Smooth muscle cell (in vitro differentiated cells): ENCODE data around the gene RGS21. TPM values are rescaled to one million over a fixed set of nuclear protein-coding genes. Genes with fewer than 3 reads are reported as not detected.

Source experiments
- DNase-seq: peaks from one replicate; lab custom pipeline; 2025; ENCODE audit not compliant: unreplicated experiment; lab: John Stamatoyannopoulos, UW
- H2AFZ ChIP-seq: fragments of 200-600 bp; sonication (generic); 2 replicates; pipeline ENCODE4 v1.6.0; 2016; ENCODE audit warnings: antibody characterized with exemption, low read depth, mild to moderate bottlenecking
- H3F3A ChIP-seq: fragments of 200-600 bp; sonication (generic); 2 replicates; pipeline ENCODE4 v1.6.0; 2017; ENCODE audit warnings: antibody characterized with exemption, low read depth
- H3K27ac ChIP-seq: fragments of 200-600 bp; sonication (generic); 2 replicates; pipeline ENCODE4 v1.5.1; 2016; ENCODE audit warnings: low read depth, mild to moderate bottlenecking
- H3K27me3 ChIP-seq: fragments of 200-600 bp; sonication (generic); 2 replicates; pipeline ENCODE4 v1.6.1; 2016; ENCODE audit warnings: low read depth, mild to moderate bottlenecking
- H3K36me3 ChIP-seq: fragments of 200-600 bp; sonication (generic); 2 replicates; pipeline ENCODE4 v1.5.1; 2016; ENCODE audit warnings: low read depth
- H3K4me1 ChIP-seq: fragments of 200-600 bp; sonication (generic); 2 replicates; pipeline ENCODE4 v1.5.1; 2016; ENCODE audit warnings: low read depth
- H3K4me2 ChIP-seq: fragments of 200-600 bp; sonication (generic); 2 replicates; pipeline ENCODE4 v1.6.0; 2016; ENCODE audit warnings: mild to moderate bottlenecking
- H3K4me3 ChIP-seq: fragments of 200-600 bp; sonication (generic); 2 replicates; pipeline ENCODE4 v1.5.1; 2016; ENCODE audit warnings: mild to moderate bottlenecking
- H3K79me2 ChIP-seq: fragments of 200-600 bp; sonication (generic); 2 replicates; pipeline ENCODE4 v1.6.0; 2016; ENCODE audit warnings: low read depth, mild to moderate bottlenecking
- H3K9ac ChIP-seq: fragments of 200-600 bp; sonication (generic); 2 replicates; pipeline ENCODE4 v1.6.0; 2016; ENCODE audit warnings: low read depth
- H3K9me3 ChIP-seq: fragments of 200-600 bp; sonication (generic); replicated peaks from 2 replicates; pipeline ENCODE4 v1.5.1; 2016; ENCODE audit warnings: low read depth
- H4K20me1 ChIP-seq: fragments of 200-600 bp; sonication (generic); 2 replicates; pipeline ENCODE4 v1.6.0; 2016; ENCODE audit warnings: low read depth
- WGBS: methylation state at CpG from one replicate; pipeline ENCODE4 v1.1.7; 2016; ENCODE audit warnings: low lambda C conversion rate; 5-methylcytosine and 5-hydroxymethylcytosine counted together
- polyA plus RNA-seq: library from polyadenylated mRNA; unstranded; fragments of >200 nt; fragmentation: Nextera tagmentation; extraction: Ambion mirVana; gene quantifications from 2 replicates; pipeline ENCODE4 v1.2.1, GENCODE V29; 2016
- total RNA-seq: library from RNA; depleted of rRNA; stranded (reverse); fragments of >200 nt; gene quantifications from 2 replicates; pipeline ENCODE4 v1.2.3, GENCODE V29; 2014
- TF ChIP-seq, protein P1 (sequence below): fragments of 200-600 bp; sonication (generic); IDR thresholded peaks from 2 replicates; pipeline ENCODE4 v1.5.1; 2017; ENCODE audit warnings: borderline replicate concordance, mild to moderate bottlenecking, antibody characterized with exemption; ENCODE audit not compliant: insufficient read depth, poor library complexity, severe bottlenecking

Gene RGS21
- total and polyA plus RNA-seq, 2 experiments from 2014 or later = not detected

GRCh38 chr1:192379554-192379953 lies 62.8 kb downstream of the RGS21 start:
- DNase-seq = no peak

GRCh38 chr1:192382758-192383157 lies 66.0 kb downstream of the RGS21 start:
- H3K4me1 ChIP-seq = no peaks in the 10 kb centered on the region

More at GRCh38 chr1:192379554-192379953, 62.8 kb downstream of the RGS21 start:
- H4K20me1 ChIP-seq = no peaks in the 10 kb centered on the region
- no peak overlapping the region for H3K4me2 ChIP-seq
- 88% methylated on average over 2 of the region's 2 CpGs for WGBS
- no peak overlapping the region for H3K9ac ChIP-seq
- no peak overlapping the region for H2AFZ ChIP-seq
- H3K9me3 ChIP-seq = no peaks in the 10 kb centered on the region
- no peaks in the 10 kb centered on the region for H3K4me1 ChIP-seq
- TF ChIP-seq, protein P1, sequence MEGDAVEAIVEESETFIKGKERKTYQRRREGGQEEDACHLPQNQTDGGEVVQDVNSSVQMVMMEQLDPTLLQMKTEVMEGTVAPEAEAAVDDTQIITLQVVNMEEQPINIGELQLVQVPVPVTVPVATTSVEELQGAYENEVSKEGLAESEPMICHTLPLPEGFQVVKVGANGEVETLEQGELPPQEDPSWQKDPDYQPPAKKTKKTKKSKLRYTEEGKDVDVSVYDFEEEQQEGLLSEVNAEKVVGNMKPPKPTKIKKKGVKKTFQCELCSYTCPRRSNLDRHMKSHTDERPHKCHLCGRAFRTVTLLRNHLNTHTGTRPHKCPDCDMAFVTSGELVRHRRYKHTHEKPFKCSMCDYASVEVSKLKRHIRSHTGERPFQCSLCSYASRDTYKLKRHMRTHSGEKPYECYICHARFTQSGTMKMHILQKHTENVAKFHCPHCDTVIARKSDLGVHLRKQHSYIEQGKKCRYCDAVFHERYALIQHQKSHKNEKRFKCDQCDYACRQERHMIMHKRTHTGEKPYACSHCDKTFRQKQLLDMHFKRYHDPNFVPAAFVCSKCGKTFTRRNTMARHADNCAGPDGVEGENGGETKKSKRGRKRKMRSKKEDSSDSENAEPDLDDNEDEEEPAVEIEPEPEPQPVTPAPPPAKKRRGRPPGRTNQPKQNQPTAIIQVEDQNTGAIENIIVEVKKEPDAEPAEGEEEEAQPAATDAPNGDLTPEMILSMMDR = no peak
- no peak overlapping the region for H3K27ac ChIP-seq
- H3K79me2 ChIP-seq = no peaks in the 10 kb centered on the region
- no peaks in the 10 kb centered on the region for H3K27me3 ChIP-seq
- H3F3A ChIP-seq = no peaks in the 10 kb centered on the region
- H3K36me3 ChIP-seq = no peaks in the 10 kb centered on the region
- H3K4me3 ChIP-seq = no peak overlapping the region

DNA sequence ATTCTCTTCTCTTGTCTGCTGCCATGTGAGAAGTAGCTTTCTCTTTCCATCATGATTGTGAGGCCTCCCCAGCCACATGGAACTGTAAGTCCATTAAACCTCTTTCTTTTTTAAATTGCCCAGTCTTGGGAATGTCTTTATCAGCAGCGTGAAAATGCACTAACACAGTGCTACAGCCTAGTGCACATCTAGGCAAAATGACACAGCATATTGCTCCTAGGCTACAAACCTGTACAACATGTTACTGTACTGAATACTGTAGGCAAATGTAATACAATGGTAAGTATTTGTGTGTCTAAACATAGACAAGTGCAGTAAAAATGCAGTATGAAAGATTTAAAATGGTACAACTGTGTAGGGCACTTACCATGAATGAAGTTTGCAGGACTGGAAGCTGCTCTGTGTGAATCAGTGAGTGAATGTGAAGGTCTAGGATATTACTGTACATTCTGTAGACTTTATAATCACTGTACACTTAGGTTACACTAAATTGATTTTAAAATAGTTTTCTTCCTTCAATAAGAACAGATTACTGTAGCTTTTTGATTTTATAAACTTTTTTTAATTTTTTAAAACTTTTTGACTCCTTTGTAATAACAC lies 69.4 kb downstream of the RGS21 start:
- no peaks in the 10 kb centered on the region for H3F3A ChIP-seq
- no peak overlapping the region for H3K4me2 ChIP-seq
- no peaks in the 10 kb centered on the region for H3K36me3 ChIP-seq
- H3K9me3 ChIP-seq = no peaks in the 10 kb centered on the region
- no peaks in the 10 kb centered on the region for H3K79me2 ChIP-seq
- TF ChIP-seq, protein P1 = no peak
- H3K9ac ChIP-seq = no peak overlapping the region
- H3K4me1 ChIP-seq = no peaks in the 10 kb centered on the region
- no peaks in the 10 kb centered on the region for H3K27me3 ChIP-seq
- H2AFZ ChIP-seq = no peak overlapping the region
- H4K20me1 ChIP-seq = no peaks in the 10 kb centered on the region
- H3K27ac ChIP-seq = no peak overlapping the region
- no peak overlapping the region for H3K4me3 ChIP-seq
- 87% methylated on average over 1 of the region's 1 CpG for WGBS
- DNase-seq = no peak

More at GRCh38 chr1:192382758-192383157, 66.0 kb downstream of the RGS21 start:
- Histone ChIP-seq H2AFZ (no peak overlapping the region), H4K20me1 (no peaks in the 10 kb centered on the region), H3F3A (no peaks in the 10 kb centered on the region), H3K9ac (no peak overlapping the region), H3K4me2 (no peak overlapping the region), H3K27ac (no peak overlapping the region), H3K36me3 (no peaks in the 10 kb centered on the region), H3K9me3 (no peaks in the 10 kb centered on the region), H3K79me2 (no peaks in the 10 kb centered on the region), H3K27me3 (no peaks in the 10 kb centered on the region), H3K4me3 (no peak overlapping the region)
- no peak for DNase-seq
- 82% methylated on average over 2 of the region's 2 CpGs for WGBS
- TF ChIP-seq, protein P1 = no peak

DNA sequence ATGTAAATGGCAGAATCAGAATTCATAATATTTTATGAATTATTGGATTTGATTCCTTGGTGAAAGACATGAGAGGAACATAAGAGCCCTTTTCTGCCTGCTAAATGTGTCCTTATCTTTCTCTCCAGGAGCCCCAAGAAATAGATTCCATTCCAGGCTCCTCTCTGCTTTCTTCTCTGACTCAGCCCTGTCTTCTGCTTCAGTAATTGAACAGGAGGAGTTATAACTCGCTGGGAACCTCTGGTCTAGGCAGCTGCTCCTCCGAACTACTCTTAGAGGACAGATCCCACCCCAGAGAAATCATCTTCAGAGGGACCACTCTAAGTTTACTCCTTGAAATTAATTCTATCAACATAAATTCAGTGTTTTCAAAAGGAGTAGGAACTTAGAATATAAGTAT lies 78.4 kb downstream of the RGS21 start:
- Histone ChIP-seq H3K27me3 (no peaks in the 10 kb centered on the region), H3K27ac (no peak overlapping the region), H3K4me1 (no peaks in the 10 kb centered on the region), H3K9me3 (no peaks in the 10 kb centered on the region), H2AFZ (no peak overlapping the region), H3K36me3 (no peaks in the 10 kb centered on the region), H3K9ac (no peak overlapping the region), H4K20me1 (no peaks in the 10 kb centered on the region), H3K79me2 (no peaks in the 10 kb centered on the region), H3K4me3 (no peak overlapping the region), H3F3A (no peaks in the 10 kb centered on the region), H3K4me2 (no peak overlapping the region)
- TF ChIP-seq, protein P1 = no peak
- 77% methylated on average over 2 of the region's 2 CpGs for WGBS
- DNase-seq = no peak
